Measurements from ENCODE around the gene ZBTB39.

DNA sequence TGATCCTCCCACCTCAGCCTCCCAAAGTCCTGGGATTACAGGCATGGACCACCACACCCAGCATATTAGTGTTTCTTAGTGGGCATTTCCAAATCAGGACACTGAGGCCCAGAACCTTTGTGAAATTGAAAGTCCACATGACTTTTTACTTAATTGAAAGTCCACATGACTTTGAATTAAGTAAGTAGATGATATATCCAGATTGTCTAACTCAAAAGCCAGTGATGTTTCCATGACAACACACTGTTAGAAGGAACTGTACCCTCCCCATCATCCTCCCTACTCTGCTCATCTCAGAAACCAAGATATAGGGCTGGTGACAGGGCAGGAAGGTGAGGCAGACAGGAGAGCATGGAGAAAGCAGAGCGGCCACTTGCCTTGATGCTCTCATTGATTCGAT lies 36.3 kb upstream of the ZBTB39 start:
- TF ChIP-seq, protein P1, sequence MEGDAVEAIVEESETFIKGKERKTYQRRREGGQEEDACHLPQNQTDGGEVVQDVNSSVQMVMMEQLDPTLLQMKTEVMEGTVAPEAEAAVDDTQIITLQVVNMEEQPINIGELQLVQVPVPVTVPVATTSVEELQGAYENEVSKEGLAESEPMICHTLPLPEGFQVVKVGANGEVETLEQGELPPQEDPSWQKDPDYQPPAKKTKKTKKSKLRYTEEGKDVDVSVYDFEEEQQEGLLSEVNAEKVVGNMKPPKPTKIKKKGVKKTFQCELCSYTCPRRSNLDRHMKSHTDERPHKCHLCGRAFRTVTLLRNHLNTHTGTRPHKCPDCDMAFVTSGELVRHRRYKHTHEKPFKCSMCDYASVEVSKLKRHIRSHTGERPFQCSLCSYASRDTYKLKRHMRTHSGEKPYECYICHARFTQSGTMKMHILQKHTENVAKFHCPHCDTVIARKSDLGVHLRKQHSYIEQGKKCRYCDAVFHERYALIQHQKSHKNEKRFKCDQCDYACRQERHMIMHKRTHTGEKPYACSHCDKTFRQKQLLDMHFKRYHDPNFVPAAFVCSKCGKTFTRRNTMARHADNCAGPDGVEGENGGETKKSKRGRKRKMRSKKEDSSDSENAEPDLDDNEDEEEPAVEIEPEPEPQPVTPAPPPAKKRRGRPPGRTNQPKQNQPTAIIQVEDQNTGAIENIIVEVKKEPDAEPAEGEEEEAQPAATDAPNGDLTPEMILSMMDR (IDR thresholded peaks at IDR 0.05; ENCODE audit: low read length), result no peak
- TF ChIP-seq EZH2 (IDR thresholded peaks at IDR 0.05; ENCODE audit: borderline replicate concordance, low read length), result no peak

All from OCI-LY1 (cell line).